ENCODE results near the gene SOD1.

SOD1 gene

DNA sequence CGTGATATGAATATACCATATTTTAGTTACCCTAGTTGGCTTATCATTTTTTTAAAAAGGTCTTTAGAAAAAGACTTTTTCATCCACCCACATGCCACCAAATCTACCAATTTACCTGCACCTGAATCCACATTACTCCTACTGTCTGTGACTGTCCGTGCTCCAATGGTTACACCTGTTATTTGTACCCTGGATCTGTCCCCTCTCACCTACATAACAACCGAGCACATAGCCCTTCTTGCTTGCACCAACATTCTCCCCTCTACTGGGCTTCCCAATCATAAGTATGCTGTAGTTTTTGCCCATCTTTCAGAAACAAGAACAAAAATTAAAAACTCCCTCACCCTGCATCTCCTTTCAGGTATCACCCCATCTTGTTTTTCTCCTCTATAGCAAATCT is 17.6 kb downstream of the SOD1 start:
- Histone ChIP-seq H3K9me3 (ENCODE audit: control insufficient read depth, insufficient read depth, low read depth, low read length) (no peaks in the 10 kb centered on the region), H3K36me3 (ENCODE audit: control insufficient read depth in 2 of 2, insufficient read depth in 1 of 2, low read length in 2 of 2) (peaks cover 15 to 21% of the 10 kb centered on the region in 2 experiments), H3K4me3 (ENCODE audit: low read depth, low read length) (no peak overlapping the region), H3K27ac (ENCODE audit: extremely low read depth, low read depth, low read length) (no peak overlapping the region), H3K4me1 (ENCODE audit: control insufficient read depth, insufficient read depth, low read length) (no peaks in the 10 kb centered on the region)
- CTCF ChIA-PET = no interaction called here
- POLR2A ChIA-PET = no interaction called here
- TF ChIP-seq ZNF530 (tag by site-specific recombination; IDR thresholded peaks at IDR 0.05; ENCODE audit: low read depth) = no peak
- TF ChIP-seq ZNF202 (tag by site-specific recombination; IDR thresholded peaks at IDR 0.05; ENCODE audit: borderline replicate concordance) = no peak
- TF ChIP-seq, protein P1, sequence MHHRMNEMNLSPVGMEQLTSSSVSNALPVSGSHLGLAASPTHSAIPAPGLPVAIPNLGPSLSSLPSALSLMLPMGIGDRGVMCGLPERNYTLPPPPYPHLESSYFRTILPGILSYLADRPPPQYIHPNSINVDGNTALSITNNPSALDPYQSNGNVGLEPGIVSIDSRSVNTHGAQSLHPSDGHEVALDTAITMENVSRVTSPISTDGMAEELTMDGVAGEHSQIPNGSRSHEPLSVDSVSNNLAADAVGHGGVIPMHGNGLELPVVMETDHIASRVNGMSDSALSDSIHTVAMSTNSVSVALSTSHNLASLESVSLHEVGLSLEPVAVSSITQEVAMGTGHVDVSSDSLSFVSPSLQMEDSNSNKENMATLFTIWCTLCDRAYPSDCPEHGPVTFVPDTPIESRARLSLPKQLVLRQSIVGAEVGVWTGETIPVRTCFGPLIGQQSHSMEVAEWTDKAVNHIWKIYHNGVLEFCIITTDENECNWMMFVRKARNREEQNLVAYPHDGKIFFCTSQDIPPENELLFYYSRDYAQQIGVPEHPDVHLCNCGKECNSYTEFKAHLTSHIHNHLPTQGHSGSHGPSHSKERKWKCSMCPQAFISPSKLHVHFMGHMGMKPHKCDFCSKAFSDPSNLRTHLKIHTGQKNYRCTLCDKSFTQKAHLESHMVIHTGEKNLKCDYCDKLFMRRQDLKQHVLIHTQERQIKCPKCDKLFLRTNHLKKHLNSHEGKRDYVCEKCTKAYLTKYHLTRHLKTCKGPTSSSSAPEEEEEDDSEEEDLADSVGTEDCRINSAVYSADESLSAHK (tag by site-specific recombination; IDR thresholded peaks at IDR 0.05) = no peak
- no peak for TF ChIP-seq TCF7L2 (IDR thresholded peaks at IDR 0.05; ENCODE audit: borderline replicate concordance, low read depth, low read length)
- TF ChIP-seq ZNF561 (tag by site-specific recombination; IDR thresholded peaks at IDR 0.05; ENCODE audit: borderline replicate concordance) = no peak
- no peak for TF ChIP-seq ZNF214 (tag by site-specific recombination; IDR thresholded peaks at IDR 0.05; ENCODE audit: borderline replicate concordance)
- no peak for TF ChIP-seq SP2 (tag by site-specific recombination; IDR thresholded peaks at IDR 0.05)
- no peak for TF ChIP-seq ZNF354C (tag by site-specific recombination; IDR thresholded peaks at IDR 0.05; ENCODE audit: borderline replicate concordance, low read depth)
- no peak for TF ChIP-seq ZNF146 (tag by site-specific recombination; IDR thresholded peaks at IDR 0.05)
- TF ChIP-seq ZNF549 (tag by site-specific recombination; IDR thresholded peaks at IDR 0.05) = no peak
- TF ChIP-seq ZIC2 (tag by site-specific recombination; IDR thresholded peaks at IDR 0.05) = no peak
- no peak for TF ChIP-seq ZNF138 (tag by site-specific recombination; IDR thresholded peaks at IDR 0.05; ENCODE audit: borderline replicate concordance)
- no peak for TF ChIP-seq GLIS1 (tag by site-specific recombination; IDR thresholded peaks at IDR 0.05)
- no peak for TF ChIP-seq ZBTB1 (tag by site-specific recombination; IDR thresholded peaks at IDR 0.05)

DNA sequence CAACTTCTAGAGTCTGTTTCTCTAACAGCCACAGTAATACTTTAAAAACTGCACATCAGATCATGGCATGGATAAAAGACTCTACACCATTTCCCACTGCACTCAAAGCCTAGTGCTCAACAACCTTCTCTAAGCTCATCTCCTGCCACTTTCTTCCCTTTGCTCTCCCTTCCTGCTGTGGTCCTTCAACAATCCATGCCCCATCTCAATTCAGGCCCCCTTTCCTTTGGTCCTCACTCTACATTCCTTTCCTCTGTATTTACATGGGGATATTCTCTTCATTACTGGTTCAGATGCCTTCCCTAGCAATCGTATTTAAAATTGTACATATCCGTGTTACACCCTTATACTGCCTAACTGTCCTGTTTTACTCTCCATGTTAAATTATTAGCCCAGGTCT is 19.0 kb downstream of the SOD1 start:
- H3K4me1 ChIP-seq (ENCODE audit: control insufficient read depth, insufficient read depth, low read length) = no peaks in the 10 kb centered on the region
- no peak overlapping the region for H3K27ac ChIP-seq (ENCODE audit: extremely low read depth, low read depth, low read length)
- ChIA-PET POLR2A (no interaction called here), CTCF (interaction anchor here (0.6 kb wide), 1 partner anchor 725 kb away, joined by 3 read pairs; no protein-coding TSS in a partner anchor)
- H3K36me3 ChIP-seq (ENCODE audit: control insufficient read depth in 2 of 2, insufficient read depth in 1 of 2, low read length in 2 of 2) = peaks cover 23 to 32% of the 10 kb centered on the region in 2 experiments
- no peak overlapping the region for H3K4me3 ChIP-seq (ENCODE audit: low read depth, low read length)
- H3K9me3 ChIP-seq (ENCODE audit: control insufficient read depth, insufficient read depth, low read depth, low read length) = no peaks in the 10 kb centered on the region
- no peak for TF ChIP-seq KLF16 (tag by site-specific recombination; IDR thresholded peaks at IDR 0.05)
- TF ChIP-seq RBAK (tag by site-specific recombination; IDR thresholded peaks at IDR 0.05) = no peak
- TF ChIP-seq KLF10 (tag by site-specific recombination; IDR thresholded peaks at IDR 0.05) = no peak
- TF ChIP-seq, protein P2, sequence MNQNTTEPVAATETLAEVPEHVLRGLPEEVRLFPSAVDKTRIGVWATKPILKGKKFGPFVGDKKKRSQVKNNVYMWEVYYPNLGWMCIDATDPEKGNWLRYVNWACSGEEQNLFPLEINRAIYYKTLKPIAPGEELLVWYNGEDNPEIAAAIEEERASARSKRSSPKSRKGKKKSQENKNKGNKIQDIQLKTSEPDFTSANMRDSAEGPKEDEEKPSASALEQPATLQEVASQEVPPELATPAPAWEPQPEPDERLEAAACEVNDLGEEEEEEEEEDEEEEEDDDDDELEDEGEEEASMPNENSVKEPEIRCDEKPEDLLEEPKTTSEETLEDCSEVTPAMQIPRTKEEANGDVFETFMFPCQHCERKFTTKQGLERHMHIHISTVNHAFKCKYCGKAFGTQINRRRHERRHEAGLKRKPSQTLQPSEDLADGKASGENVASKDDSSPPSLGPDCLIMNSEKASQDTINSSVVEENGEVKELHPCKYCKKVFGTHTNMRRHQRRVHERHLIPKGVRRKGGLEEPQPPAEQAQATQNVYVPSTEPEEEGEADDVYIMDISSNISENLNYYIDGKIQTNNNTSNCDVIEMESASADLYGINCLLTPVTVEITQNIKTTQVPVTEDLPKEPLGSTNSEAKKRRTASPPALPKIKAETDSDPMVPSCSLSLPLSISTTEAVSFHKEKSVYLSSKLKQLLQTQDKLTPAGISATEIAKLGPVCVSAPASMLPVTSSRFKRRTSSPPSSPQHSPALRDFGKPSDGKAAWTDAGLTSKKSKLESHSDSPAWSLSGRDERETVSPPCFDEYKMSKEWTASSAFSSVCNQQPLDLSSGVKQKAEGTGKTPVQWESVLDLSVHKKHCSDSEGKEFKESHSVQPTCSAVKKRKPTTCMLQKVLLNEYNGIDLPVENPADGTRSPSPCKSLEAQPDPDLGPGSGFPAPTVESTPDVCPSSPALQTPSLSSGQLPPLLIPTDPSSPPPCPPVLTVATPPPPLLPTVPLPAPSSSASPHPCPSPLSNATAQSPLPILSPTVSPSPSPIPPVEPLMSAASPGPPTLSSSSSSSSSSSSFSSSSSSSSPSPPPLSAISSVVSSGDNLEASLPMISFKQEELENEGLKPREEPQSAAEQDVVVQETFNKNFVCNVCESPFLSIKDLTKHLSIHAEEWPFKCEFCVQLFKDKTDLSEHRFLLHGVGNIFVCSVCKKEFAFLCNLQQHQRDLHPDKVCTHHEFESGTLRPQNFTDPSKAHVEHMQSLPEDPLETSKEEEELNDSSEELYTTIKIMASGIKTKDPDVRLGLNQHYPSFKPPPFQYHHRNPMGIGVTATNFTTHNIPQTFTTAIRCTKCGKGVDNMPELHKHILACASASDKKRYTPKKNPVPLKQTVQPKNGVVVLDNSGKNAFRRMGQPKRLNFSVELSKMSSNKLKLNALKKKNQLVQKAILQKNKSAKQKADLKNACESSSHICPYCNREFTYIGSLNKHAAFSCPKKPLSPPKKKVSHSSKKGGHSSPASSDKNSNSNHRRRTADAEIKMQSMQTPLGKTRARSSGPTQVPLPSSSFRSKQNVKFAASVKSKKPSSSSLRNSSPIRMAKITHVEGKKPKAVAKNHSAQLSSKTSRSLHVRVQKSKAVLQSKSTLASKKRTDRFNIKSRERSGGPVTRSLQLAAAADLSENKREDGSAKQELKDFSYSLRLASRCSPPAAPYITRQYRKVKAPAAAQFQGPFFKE (tag by site-specific recombination; IDR thresholded peaks at IDR 0.05; ENCODE audit: borderline replicate concordance) = no peak
- no peak for TF ChIP-seq ZNF510 (tag by site-specific recombination; IDR thresholded peaks at IDR 0.05; ENCODE audit: insufficient replicate concordance)
- no peak for TF ChIP-seq ZNF560 (tag by site-specific recombination; IDR thresholded peaks at IDR 0.05; ENCODE audit: borderline replicate concordance)
- no peak for TF ChIP-seq ZNF366 (tag by site-specific recombination; conservative IDR thresholded peaks at IDR 0.05)
- no peak for TF ChIP-seq YY1 (tag by site-specific recombination; IDR thresholded peaks at IDR 0.05)
- TF ChIP-seq ZNF423 (tag by site-specific recombination; IDR thresholded peaks at IDR 0.05) = no peak
- TF ChIP-seq ZNF140 (tag by site-specific recombination; IDR thresholded peaks at IDR 0.05) = no peak
- TF ChIP-seq ZNF610 (tag by site-specific recombination; IDR thresholded peaks at IDR 0.05; ENCODE audit: borderline replicate concordance) = no peak
- no peak for TF ChIP-seq ZNF416 (tag by site-specific recombination; IDR thresholded peaks at IDR 0.05)
- no peak for TF ChIP-seq ZSCAN16 (tag by site-specific recombination; IDR thresholded peaks at IDR 0.05)
- TF ChIP-seq, protein P3, sequence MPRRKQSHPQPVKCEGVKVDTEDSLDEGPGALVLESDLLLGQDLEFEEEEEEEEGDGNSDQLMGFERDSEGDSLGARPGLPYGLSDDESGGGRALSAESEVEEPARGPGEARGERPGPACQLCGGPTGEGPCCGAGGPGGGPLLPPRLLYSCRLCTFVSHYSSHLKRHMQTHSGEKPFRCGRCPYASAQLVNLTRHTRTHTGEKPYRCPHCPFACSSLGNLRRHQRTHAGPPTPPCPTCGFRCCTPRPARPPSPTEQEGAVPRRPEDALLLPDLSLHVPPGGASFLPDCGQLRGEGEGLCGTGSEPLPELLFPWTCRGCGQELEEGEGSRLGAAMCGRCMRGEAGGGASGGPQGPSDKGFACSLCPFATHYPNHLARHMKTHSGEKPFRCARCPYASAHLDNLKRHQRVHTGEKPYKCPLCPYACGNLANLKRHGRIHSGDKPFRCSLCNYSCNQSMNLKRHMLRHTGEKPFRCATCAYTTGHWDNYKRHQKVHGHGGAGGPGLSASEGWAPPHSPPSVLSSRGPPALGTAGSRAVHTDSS (tag by site-specific recombination; IDR thresholded peaks at IDR 0.05) = no peak

Data from HEK293 (cell line).